GM18519 (cell line): Measurements from ENCODE around the gene NCBP2L.

Experiments
- ATAC-seq: cut with Tn5 transposase; IDR thresholded peaks from one replicate; pipeline ENCODE4 v1.9.1; 2021; ENCODE audit warnings: mild to moderate bottlenecking, moderate library complexity; ENCODE audit not compliant: unreplicated experiment, low FRiP score

Gene NCBP2L

DNA sequence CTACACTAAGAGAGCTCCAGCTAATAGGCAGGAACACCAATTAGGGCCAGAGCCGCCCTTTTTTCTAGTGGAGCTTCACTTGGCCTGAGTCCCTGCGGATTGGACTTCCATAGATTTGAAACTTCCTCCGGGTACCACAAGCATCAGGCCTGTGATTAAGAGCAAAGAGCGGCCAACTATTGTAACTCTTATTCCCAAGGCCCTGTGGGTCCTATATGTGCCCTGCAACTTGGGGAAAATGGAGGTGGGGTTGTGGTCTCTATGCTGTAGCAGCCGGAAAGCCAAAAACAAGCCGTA, at the start of gene NCBP2L:
Gene NCBP2L, plus strand, starts transcription at position 198 of the 297 bp plus-strand sequence. CDS start 16,488 bp downstream, outside the sequence.
- no peak for ATAC-seq

DNA sequence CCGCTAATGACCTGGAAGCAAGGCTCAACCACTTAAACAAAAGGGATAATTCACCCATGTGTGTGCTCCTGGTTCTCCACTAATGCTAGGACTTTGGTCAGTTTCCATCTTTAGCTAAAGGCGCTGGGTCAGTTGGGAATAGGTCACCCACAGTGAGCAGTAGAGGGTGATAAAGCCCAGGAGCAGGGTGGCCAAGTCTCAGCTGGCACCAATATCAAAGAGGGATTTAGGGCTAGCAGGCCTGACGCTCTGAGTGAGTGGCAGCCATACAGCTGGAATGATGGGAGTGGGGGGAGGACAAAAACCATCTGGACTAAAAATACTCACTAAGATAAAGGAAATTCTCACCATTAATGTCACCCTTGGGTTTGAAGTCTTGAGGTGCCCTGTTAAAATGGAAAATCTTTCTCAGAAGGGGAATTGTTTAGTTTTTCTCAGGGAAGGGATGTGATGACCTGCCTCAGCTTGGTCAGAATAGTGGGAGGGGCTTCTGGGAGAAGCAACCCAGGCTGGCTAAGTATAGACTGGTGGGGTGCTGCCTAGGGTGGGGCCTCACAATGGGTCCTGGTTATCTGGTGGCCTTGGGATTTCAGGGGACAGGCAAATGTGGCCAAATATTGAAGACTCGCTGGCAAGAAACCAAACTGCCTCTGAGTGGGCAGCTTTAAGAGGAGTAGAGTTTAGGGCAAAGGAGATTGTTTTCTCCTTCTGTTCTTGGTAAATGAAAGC, 49.0 kb upstream of the NCBP2L start:
- ATAC-seq, result no peak

DNA sequence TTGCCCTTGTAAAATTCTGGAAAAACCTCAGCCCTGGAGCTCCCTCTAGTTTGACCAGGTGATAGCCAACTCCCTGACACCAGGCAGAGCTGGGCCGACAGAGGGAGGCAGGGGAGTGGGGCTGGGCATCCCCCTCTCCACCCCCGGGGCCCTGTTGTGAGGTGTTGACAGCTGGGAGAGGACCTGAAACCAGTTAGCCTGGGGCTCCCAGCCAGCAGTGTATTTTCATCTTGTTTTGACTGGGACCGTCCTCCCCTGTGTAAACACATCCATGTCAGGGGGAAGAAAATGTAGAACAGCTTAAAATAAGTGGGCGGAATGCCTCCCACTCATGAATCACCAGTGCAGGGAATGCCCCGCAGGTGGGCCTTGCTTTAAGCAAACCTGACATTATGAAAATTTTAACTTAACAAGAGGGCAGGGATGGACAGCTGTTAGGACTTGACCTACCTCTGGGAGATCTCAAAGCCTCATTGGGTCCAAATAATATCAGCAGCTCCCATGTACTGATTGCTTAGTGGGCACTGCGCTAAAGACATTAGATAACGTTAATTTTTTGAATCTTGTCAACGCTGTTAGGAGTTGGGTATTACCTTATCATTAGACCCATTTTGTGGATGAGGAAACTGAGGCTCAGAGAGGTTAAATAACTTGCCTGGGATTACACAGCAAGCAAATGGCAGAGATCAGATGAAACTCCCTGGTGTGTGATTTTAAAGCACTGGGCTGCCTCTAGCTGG, 47.8 kb upstream of the NCBP2L start:
- no peak for ATAC-seq

DNA sequence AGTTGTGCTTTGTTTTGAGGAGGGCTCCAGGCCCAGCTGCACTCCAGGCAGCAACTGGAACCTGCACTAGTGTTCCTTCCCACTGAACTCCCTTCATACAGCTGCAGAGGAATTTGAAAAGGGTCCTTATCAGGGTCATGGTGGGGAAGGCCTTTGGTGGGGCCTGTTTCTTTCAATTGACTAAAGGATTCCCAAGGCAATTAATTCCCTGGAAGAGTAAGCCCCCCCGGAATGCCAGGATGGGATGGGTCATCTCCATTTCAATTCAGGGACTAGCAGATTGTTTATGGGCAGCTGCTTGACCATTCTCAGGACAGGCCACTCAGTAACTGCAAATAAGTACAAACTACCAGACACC, 47.3 kb upstream of the NCBP2L start:
- ATAC-seq, result no peak

DNA sequence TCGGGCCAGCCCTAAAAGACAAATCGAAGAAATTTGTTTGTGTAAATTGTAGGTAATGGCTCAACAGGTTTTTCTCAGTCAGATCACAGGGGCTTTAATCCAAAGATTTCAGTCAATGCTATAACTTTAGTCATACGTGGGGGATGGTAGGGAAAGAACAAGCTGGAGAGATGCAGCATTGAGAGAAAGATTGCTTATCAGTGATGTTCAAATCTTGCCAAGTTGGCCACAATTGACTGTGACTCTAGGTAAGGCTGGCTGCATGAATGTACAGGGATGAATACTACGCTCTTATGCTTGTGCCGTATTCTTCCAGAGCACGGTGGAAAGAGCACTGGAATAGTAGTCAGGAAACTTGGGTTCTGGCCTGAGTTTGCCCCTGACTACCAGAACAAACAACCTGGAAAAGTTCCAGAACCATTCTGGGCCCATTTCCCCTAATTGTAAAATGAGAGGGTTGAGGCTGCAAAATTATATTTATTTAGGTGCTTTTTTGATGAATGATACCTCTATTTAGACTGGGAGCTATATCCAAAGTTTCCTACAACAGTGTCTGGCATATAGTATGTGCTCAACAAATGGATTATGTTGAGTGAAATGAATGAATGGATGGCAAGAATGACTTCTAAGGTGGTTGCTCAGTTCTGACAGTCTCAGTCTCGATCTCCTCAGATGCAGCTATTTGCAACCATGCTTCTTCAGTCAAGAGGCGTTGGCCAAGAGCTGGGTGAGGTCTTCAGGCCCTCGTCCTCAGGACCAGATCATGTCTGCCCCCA, 46.4 kb upstream of the NCBP2L start:
- no peak for ATAC-seq

DNA sequence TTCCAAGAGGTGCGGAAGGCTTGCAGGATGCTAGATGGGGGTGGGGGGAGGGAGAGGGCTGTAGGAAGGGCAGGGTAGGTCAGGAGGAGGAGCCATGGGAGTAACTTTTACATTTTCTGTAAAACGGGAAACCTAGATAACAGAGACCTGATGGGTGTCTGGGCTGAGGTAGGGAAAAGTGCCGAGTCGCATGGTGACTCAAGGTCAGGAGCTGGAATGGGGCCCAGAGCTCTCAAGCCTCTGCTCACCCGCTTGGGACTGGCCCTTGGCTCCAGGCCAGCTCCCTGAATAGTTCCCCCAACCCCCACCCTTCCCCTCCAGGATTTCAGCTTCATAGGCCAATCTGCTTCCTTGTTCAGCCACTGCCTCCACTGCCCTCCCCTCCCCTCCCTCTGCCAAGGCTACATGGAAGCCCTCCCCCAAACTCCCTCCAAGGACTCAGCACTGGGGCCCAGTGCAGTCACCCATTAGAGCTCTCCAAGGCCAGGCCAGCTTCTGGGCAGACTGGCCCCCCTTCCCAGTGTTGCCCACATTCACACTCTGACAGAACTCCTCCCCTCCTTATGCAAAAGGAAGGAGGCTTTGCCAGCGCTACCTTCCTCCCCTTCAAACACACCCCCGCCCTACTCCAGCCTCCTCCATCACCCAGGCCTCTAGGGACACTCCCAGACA, 45.6 kb upstream of the NCBP2L start:
- no peak for ATAC-seq

DNA sequence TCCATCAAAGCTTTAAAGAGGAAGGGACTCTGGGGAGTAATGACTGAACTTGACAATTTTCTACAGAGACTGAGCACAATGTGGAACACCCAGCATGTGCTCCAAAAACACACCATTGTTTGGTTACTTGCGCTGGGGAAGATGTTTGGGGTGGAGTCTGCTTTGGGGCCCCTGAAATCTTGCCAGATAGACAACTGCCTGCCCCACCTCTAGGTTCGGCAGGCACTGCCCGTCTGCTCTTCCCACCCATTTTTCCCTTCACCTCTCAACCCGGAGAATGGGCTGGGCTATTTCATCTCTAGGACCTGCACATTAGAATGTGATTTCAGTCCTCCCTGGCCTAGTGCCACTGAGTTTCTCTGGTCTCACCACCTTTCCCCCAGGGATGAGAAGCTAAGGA, 43.8 kb upstream of the NCBP2L start:
- no peak for ATAC-seq

DNA sequence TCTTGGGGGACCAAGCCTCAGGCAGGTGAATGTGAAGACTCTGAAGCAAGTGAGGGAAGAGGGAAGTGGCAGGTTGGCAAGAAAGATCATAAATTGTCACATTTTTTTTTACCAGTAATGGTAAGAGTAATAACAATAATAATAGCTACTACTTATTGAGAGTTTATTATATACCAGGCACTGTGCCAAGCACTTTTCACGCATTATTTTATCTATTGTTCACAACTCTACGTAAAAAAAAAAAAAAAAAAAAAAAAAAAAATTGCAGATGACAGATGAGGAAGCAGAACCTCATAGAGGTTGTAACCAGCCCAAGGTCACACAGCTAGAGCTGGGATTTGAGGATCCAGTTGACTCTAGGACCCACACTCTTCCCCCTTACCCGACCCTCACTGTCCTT, 42.9 kb upstream of the NCBP2L start:
- no peak for ATAC-seq

DNA sequence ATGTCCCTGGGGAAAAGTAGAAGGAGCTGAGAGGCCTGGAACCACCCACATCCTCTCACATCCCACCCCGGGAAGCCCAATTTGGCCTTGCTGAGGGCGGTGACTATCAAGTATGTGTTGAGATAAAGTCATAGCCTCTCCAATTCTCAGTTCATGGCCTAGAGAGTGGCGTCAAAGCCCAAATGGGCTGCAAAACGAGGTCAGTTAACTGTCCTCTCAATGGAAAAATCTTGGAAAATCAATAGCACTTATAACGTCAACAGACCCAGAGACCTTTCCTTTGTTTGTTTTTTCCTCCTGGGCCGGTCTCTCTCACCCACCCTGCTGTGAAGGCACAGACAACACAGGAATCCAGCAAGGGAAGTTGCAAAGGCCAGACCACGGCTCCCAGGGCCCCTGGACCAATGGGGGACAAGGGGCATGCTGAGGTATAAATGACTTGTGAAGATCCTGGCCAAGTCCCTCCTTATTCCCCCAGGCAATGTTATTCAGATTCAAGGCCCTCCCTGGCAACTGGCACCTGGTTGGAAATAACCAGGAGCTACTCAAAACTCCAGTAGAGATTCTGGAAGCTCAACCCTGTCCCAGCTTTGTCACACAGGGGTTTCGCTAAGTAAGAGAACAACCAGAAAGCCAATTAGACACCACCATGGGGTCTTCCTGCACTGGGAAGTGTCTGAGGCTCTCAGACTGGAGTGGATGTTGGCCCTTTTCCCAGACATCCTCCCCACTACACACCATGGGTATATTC, 40.6 kb upstream of the NCBP2L start:
- no peak for ATAC-seq

DNA sequence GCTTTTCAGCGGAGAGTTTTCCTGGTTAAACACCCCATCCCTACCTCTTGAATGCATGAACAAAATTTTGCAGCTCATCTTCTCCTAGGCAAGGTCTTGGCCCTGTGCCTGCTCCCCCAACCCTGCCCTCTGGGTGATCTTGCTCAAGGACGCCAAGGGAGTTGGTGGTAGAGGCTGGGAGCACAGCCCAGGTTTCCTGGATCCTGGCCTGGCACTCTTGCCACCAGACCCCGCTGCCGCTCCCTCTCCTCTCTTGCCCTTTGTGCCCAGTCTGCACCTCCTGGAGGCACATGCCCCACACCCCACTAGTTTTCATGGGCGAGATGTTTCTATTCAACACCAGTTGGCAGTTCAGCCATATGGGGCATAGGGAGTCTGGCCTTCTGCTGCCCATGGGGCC, 39.3 kb upstream of the NCBP2L start:
- no peak for ATAC-seq

DNA sequence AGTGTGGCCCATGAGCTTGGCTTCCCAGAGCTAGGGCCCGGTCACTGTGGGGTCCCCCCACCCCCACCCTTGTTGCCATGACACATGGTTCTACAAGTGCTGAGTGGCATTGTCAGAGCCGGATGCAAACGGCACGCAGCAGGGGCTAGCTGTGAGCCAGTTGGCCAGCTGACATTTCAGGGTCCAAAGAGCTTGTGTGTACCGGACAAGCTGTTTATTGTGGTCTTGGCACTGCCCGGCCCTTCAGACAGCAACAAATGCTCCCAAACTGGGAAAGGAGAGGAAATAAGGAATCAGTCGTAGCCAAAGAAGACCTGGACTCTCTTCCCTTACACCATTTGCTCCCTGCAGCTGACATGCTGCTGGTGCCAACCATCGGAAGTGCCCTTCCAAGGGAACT, 38.8 kb upstream of the NCBP2L start:
- no peak for ATAC-seq

DNA sequence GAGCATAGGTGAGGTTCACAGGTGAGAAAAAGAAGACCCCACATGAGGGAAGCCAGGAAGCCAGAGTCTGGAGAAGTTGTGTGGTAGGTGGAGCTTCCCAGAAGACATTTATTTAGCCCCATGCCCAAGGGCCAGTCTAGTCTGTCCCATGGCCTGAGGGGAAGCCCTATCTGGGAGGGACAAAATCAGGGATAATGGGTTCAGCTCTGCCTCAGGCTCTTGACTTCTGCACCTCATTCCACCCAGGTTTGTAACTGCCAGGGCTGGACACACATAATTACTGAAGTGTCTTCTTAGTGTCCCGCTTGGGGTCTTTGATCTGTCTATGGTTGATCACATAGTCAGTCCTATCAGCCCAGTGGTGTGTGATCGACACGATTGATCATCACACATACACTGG, 38.0 kb upstream of the NCBP2L start:
- no peak for ATAC-seq

DNA sequence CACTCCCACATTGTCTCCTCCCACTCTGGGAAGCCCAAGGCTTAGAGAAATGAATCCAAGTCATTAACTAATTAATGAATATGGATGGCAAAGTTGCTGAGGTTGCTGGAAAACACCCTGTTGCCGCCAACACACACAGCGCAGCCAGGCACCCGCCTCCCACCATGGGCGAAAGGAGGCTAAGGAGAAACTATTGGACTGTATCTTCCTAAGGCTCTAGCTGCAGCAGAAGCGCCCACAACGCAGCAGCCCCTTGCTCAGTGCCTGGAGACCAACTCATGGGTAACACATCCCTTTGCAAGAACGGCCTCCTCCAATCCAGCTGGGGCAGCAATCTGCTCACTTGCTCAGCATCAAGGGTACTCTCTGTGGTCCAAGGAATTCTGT, 36.1 kb upstream of the NCBP2L start:
- ATAC-seq, result no peak

DNA sequence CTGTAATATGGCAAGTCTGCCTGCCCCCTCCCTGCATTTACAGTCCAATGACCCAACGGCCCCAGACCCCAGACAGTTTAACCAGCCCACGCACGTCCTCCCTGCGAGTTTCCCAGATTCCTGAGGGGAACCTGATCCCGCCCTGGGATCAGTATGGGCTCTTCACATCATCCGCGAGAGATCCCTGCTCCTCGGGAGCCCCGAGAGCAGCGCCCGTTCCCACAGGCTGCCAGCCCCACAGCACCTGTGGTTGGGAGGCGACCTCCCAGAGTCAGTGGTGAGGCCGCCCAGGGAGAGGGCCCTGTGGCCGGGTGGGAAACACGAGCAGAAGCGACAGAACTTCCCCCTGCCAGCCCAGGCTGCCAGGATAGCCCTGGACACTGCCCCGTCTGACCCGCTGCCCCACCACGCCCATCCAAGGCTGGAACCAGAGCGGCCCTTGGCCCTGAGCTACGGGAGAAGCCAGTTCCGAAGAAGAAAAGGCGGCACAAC, 34.8 kb upstream of the NCBP2L start:
- ATAC-seq, result no peak

DNA sequence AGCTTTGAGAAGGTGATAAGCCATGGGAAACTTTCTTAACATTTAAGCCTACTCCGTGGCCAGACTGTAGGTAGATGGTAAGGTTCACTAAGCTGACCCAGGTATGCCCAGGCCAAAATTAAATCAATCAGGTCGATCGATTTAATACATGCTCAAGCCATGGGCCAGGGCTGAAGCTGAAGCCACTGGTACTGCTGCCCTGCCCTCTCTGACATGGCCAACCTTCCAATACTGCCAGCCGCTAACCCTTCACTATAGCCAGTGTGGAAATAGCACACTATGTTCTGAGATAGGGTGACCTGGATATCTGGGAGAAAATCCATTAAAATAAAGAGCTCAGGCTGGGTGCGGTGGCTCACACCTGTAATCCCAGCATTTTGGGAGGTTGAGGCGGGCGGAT, 33.5 kb upstream of the NCBP2L start:
- no peak for ATAC-seq

DNA sequence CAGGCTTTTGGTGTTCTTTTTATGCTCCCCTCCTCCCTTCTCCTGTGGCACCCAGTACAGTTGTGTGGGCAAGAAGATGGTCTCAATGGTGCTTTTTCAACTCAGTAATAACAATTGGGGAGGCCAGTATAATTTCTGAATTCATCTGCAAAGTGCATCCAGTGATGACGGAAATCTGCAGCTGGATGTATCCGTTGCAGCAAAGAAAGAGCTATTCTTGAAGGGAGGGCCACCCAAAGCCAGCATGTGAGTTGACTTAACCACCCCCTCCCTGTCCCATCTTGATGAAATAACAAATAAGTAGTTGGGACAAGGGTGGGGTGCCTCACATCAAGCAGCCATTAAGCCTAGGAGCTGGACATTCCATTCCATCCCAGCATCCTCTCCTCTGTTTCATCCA, 32.7 kb upstream of the NCBP2L start:
- no peak for ATAC-seq

DNA sequence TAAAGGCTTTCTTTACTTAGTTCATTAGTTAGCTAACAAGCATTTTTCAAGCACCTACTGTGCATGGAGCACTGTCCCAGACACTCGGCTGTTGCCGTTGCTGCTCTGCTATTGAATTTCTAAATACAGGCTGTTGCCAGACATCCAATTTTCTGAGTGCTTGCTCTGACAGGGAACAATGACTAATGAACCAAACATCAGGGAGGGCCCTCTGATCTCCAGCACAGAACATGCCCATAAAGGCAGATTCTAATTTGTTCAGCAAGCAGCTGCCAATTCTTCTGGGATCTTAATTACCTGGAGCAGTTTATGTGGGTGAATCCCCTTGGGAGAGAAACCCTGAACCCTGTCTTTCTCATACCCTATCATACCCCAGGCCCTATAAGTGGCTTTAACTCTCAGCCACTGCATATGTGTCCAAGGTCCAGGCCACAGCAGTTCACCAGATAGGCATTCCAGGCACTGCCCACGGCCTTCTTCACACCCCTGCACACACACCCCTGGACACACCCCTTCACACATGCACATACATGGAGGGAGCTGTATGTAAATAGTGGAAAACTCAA, 29.9 kb upstream of the NCBP2L start:
- ATAC-seq, result no peak

DNA sequence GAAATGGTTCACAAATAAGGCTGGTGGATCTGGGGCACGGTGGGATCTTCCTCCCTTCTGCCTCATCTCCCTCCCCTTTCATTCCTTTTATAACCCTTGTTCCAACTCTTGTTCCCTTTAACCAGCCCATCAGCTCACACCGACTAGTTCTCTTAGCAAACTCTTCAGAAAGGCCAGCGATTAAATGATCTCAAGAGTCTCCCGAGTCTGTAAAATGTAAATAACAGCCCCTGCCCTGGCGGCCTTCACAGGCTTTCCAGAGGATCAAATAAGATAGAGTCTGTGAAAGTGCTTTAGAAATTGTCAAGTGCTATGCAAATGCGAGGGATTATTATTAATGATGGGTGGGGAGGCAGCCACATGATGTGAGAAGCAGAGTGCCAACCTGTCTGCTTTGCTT, 29.0 kb upstream of the NCBP2L start:
- ATAC-seq, result no peak

DNA sequence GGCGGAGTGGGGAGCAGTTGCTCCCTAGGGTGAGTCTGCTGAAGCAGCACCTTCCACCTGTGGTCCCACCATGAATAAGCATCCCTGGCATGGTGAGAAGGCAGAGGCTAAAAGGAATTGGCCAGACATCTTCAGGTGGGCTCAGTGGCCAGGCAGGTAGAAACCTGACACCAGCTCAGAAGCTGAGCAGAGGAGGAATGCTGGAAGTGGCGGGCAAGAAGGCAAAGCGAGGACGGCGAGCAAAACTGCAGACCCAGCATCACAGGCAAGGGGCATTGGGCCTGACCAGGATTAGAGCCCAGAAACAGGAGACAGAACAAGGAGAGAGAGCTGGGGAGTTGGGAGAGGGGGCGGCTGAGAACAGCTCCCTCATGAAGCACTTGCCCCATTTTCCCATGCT, 27.3 kb upstream of the NCBP2L start:
- ATAC-seq, result no peak

DNA sequence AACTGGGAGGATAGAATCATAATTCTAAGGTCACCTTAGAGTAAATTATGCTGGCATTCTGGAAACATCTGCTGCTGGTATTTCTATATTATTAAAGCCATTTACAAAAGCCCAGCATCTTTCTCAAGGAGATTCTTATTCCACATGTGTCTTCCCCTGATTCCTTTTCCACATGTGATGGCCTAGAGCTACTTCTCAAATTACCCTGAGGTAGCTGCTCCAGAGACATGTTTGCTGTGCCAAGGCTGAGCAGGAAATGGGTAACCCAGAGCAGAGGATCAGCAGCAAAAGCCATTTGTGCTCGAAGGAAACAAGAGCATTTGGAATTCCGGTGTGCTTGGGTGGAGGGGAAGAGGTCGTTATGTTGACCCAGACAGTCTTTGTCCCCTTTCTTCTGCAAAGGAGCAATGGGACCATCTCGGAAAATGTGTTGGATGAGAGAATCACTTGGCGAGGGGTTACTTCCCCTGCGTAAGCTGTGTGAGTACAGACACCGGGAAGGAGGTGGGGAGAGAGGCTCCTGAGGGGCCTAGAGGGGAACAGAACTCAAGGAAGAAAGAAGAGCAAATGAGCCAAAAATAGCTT, 26.6 kb upstream of the NCBP2L start:
- ATAC-seq, result no peak
